ENCODE data around the gene PACRGL.
A peak's percentile ranks its signal among the peaks of the same experiment; 100 is the strongest.
"Not testable (repeated sequence)": the region's sequence is repeated elsewhere in the genome, so short reads cannot be mapped to it uniquely, and the experiment has no call there.

Gene PACRGL

GRCh38 chr4:20724915-20725314 lies 24.7 kb downstream of the PACRGL start:
- no peak for DNase-seq

- no peak for DNase-seq
Observed at GRCh38 chr4:20735931-20736330, 35.7 kb downstream of the PACRGL start.

GRCh38 chr4:20746000-20746399 lies 45.7 kb downstream of the PACRGL start:
- not testable (repeated sequence) for DNase-seq

GRCh38 chr4:20752641-20753040 lies 52.4 kb downstream of the PACRGL start:
- no peak for DNase-seq

GRCh38 chr4:20754036-20754435 lies 53.8 kb downstream of the PACRGL start:
- no peak for DNase-seq

GRCh38 chr4:20760053-20760452 lies 59.8 kb downstream of the PACRGL start:
- no peak for DNase-seq

- DNase-seq, result no peak
Observed at GRCh38 chr4:20761382-20761781, 61.1 kb downstream of the PACRGL start.

GRCh38 chr4:20761826-20762225 lies 61.6 kb downstream of the PACRGL start:
- no peak for DNase-seq

GRCh38 chr4:20764366-20764992 lies 64.2 kb downstream of the PACRGL start:
- no peak for DNase-seq

- DNase-seq, result peak; percentile 62
Observed at GRCh38 chr4:20773144-20773997, 73.1 kb downstream of the PACRGL start.

GRCh38 chr4:20778896-20779295 lies 78.6 kb downstream of the PACRGL start:
- no peak for DNase-seq

- DNase-seq, result not testable (repeated sequence)
Observed at GRCh38 chr4:20783134-20783533, 82.9 kb downstream of the PACRGL start.

GRCh38 chr4:20787940-20788665 lies 87.8 kb downstream of the PACRGL start:
- no peak for DNase-seq
